Lower leg skin (tissue), 3 donors: Measurements from ENCODE around the gene AMPD1.

ENCODE experiments used
- POLR2A ChIP-seq, 2 donors: fragments of 450-650 bp; IDR thresholded peaks; one replicate each; pipeline ENCODE4 v1.6.1; 2016 to 2017; ENCODE audit warnings: antibody characterized with exemption in 2 of 2, mild to moderate bottlenecking in 1 of 2, moderate library complexity in 1 of 2
- TF ChIP-seq, protein P1 (sequence below), 3 donors: fragments of 450-650 bp; IDR thresholded peaks; one replicate each; pipeline ENCODE4 v1.5.1; 2016; ENCODE audit warnings: antibody characterized with exemption in 3 of 3, mild to moderate bottlenecking in 3 of 3, moderate library complexity in 2 of 3

DNA sequence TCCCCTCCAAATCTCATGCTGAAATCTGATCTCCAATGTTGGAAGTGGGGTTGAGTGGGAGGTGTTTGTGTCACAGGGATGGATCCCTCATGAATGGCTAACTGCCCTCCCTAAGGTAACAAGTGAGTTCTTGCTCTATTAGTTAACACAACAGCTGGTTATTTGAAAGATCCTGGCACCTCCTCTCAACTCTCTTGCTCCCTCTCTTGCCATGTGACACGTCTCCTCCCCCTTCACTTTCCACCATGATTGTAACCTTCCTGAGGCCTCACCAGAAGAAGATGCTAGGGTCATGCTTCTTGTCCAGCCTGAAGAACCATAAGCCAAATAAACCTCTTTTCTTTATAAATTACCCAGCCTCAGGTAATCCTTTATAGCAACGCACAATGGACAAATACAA lies 54.0 kb downstream of the AMPD1 start:
- TF ChIP-seq, protein P1, sequence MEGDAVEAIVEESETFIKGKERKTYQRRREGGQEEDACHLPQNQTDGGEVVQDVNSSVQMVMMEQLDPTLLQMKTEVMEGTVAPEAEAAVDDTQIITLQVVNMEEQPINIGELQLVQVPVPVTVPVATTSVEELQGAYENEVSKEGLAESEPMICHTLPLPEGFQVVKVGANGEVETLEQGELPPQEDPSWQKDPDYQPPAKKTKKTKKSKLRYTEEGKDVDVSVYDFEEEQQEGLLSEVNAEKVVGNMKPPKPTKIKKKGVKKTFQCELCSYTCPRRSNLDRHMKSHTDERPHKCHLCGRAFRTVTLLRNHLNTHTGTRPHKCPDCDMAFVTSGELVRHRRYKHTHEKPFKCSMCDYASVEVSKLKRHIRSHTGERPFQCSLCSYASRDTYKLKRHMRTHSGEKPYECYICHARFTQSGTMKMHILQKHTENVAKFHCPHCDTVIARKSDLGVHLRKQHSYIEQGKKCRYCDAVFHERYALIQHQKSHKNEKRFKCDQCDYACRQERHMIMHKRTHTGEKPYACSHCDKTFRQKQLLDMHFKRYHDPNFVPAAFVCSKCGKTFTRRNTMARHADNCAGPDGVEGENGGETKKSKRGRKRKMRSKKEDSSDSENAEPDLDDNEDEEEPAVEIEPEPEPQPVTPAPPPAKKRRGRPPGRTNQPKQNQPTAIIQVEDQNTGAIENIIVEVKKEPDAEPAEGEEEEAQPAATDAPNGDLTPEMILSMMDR (IDR thresholded peaks at IDR 0.05): no peak
- TF ChIP-seq POLR2A (IDR thresholded peaks at IDR 0.05): no peak
